ENCODE results near the gene EXOC3L4.

Gene EXOC3L4

DNA sequence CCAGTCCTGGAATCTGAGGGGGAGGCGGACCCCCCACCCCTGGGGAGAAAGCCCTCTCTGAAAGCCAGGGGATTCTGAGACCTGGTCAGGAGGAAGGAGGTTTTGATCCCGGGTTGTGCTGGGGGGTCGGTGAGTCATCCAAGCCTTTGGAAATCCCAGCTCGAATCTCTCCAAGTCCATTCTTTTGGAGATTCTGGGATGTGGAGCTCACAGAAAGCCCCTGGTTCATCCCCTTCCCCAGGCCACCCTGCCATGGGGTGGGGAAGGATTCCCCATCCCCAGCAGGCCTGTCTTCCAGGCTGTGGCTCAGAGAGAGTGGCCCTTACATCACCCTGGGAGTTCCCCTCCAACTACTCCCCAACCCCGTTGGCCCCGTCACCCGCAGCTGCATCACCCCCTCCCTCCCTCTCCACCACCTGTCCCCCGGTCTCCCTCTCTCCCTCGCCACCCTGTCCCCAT, 14.3 kb downstream of the EXOC3L4 start:
- TF ChIP-seq CTCF (IDR thresholded peaks at IDR 0.05; ENCODE audit: insufficient read depth, low read depth, low read length, missing control alignments) = no peak
- peak; percentile 81 for DNase-seq (ENCODE audit: low read depth)
- H3K4me3 ChIP-seq (ENCODE audit: low read depth, low read length) = no peak overlapping the region

- no peak for TF ChIP-seq CTCF (IDR thresholded peaks at IDR 0.05; ENCODE audit: insufficient read depth, low read depth, low read length, missing control alignments)
- no peak overlapping the region for H3K4me3 ChIP-seq (ENCODE audit: low read depth, low read length)
- no peak for DNase-seq (ENCODE audit: low read depth)
Observed at GRCh38 chr14:103109535-103110441, 15.3 kb downstream of the EXOC3L4 start.

DNA sequence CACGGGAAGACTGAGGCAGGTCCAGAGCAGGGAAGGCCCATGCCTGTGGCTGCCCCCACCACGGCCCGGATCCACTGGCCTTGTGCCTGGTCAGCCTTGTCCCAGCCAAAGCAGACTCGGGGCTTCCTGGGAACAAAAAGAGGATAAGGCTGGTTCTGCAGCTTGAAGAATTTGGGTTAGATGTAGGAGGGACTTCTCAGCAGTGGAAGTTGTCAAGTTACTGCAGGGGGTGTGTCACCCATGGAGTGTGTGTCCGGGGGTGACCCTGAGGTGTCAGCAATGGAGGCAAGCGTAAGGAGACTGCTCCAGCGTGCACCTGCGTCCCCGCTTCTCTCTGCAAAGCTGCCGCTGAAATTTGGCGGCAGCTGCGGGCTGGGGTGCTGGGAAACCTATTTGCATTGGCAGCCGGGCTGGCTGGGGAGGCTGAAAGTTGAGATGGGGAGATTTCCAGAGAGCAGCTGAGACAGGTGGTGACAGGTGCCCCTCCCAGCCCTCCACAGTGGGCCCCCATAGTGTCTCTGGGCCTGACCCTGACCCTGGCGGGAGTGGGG, 16.2 kb downstream of the EXOC3L4 start:
- H3K4me3 ChIP-seq (ENCODE audit: low read depth, low read length) = no peak overlapping the region
- DNase-seq (ENCODE audit: low read depth) = no peak
- TF ChIP-seq CTCF (IDR thresholded peaks at IDR 0.05; ENCODE audit: insufficient read depth, low read depth, low read length, missing control alignments) = no peak

- no peak overlapping the region for H3K4me3 ChIP-seq (ENCODE audit: low read depth, low read length)
- no peak for TF ChIP-seq CTCF (IDR thresholded peaks at IDR 0.05; ENCODE audit: insufficient read depth, low read depth, low read length, missing control alignments)
- DNase-seq (ENCODE audit: low read depth) = peak; percentile 52
Observed at GRCh38 chr14:103111232-103111868, 16.8 kb downstream of the EXOC3L4 start.

GRCh38 chr14:103112400-103113243, 18.1 kb downstream of the EXOC3L4 start:
- DNase-seq (ENCODE audit: low read depth) = no peak
- TF ChIP-seq CTCF (IDR thresholded peaks at IDR 0.05; ENCODE audit: insufficient read depth, low read depth, low read length, missing control alignments) = no peak
- no peak overlapping the region for H3K4me3 ChIP-seq (ENCODE audit: low read depth, low read length)

DNA sequence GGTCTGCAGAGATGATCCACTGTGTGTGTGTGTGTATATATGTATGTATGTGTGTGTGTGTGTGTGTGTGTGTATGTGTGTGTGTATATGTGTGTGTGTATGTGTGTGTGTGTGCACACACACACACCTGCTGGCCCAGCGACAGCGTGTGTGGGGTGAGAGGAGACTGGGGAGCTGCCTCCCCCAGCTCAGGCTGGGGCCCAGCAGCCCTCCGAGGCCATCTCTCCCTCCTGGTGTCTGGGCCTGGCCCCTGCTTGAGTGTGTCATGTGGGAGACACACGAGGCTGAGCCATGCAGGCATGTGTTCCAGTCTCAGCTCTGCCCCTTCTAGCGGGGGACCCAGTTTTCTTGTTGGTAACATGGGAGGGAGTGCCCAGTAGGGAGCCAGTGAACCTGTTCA, 18.8 kb downstream of the EXOC3L4 start:
- no peak for TF ChIP-seq CTCF (IDR thresholded peaks at IDR 0.05; ENCODE audit: insufficient read depth, low read depth, low read length, missing control alignments)
- no peak for DNase-seq (ENCODE audit: low read depth)
- no peak overlapping the region for H3K4me3 ChIP-seq (ENCODE audit: low read depth, low read length)
